IMR-90 (cell line): ENCODE data around the gene RABL2B.
"Not testable (repeated sequence)": the region's sequence is repeated elsewhere in the genome, so short reads cannot be mapped to it uniquely, and the experiment has no call there.

ENCODE experiments used
- CEBPB ChIP-seq: IDR thresholded peaks from 2 replicates; pipeline ENCODE4 v1.6.1; 2012; ENCODE audit warnings: low read depth, low read length, improper control_type of control experiment
- CHD1 ChIP-seq: IDR thresholded peaks from 2 replicates; pipeline ENCODE4 v1.6.1; 2012; ENCODE audit warnings: low read depth, low read length, improper control_type of control experiment
- CTCF ChIP-seq: conservative IDR thresholded peaks from 2 replicates; pipeline ENCODE4 v1.5.1; 2012; ENCODE audit warnings: mild to moderate bottlenecking, low read depth, low read length, improper control_type of control experiment
- FOS ChIP-seq: fragments of 150-350 bp; IDR thresholded peaks from 2 replicates; pipeline ENCODE4 v1.6.1; 2016; ENCODE audit warnings: low read depth, low read length
- MAFK ChIP-seq: IDR thresholded peaks from 2 replicates; pipeline ENCODE4 v1.6.1; 2012; ENCODE audit warnings: low read depth, low read length, improper control_type of control experiment
- MAZ ChIP-seq: IDR thresholded peaks from 2 replicates; pipeline ENCODE4 v1.6.1; 2012; ENCODE audit warnings: low read depth, mild to moderate bottlenecking, low read length, improper control_type of control experiment, moderate library complexity, borderline replicate concordance
- MXI1 ChIP-seq: IDR thresholded peaks from 2 replicates; pipeline ENCODE4 v1.6.1; 2012; ENCODE audit warnings: low read depth, mild to moderate bottlenecking, low read length, moderate library complexity, borderline replicate concordance
- POLR2A ChIP-seq: IDR thresholded peaks from 2 replicates; pipeline ENCODE4 v1.6.1; 2012; ENCODE audit warnings: mild to moderate bottlenecking, low read depth, low read length
- RAD21 ChIP-seq: IDR thresholded peaks from 2 replicates; pipeline ENCODE4 v1.6.1; 2012; ENCODE audit warnings: low read length, improper control_type of control experiment
- RCOR1 ChIP-seq: IDR thresholded peaks from 2 replicates; pipeline ENCODE4 v1.6.1; 2012; ENCODE audit warnings: mild to moderate bottlenecking, low read length, improper control_type of control experiment; ENCODE audit not compliant: insufficient replicate concordance
- RFX5 ChIP-seq: IDR thresholded peaks from 2 replicates; pipeline ENCODE4 v1.8.0; 2012; ENCODE audit warnings: low read depth, mild to moderate bottlenecking, low read length, moderate library complexity
- TF ChIP-seq, protein P1 (sequence below): fragments of 150-350 bp; IDR thresholded peaks from 2 replicates; pipeline ENCODE4 v1.6.1; 2017; ENCODE audit warnings: mild to moderate bottlenecking, antibody characterized with exemption, low read length, low read depth

- TF ChIP-seq CTCF, RCOR1, POLR2A, MAZ, MAFK, CEBPB, RAD21, RFX5, CHD1, MXI1, FOS: not testable (repeated sequence)
- TF ChIP-seq, protein P1, sequence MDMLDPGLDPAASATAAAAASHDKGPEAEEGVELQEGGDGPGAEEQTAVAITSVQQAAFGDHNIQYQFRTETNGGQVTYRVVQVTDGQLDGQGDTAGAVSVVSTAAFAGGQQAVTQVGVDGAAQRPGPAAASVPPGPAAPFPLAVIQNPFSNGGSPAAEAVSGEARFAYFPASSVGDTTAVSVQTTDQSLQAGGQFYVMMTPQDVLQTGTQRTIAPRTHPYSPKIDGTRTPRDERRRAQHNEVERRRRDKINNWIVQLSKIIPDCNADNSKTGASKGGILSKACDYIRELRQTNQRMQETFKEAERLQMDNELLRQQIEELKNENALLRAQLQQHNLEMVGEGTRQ, result not testable (repeated sequence)
These were observed 3.2 kb downstream of the RABL2B start for GRCh38 chr22:50780244-50780643.
